ENCODE results near the gene MKRN3.

The MKRN3 gene

DNA sequence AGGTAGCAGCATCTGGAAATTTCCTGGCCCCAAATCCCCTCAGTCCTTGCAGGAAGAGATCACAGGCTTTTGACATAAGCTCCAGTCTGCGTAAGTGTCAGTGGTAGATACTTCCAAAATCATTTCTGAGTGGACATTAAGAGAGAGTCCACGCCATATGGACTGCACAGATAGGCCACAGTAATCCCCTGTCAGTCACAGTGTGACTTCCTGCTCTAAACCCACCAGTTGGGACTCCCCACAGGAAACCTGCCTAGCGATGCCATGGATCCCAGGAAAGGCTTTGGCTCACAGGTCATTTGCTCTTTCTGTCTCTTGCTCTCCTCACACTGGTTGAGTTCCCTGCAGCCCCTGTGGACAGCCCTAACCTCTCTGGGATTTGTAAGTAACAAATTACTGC, 28.8 kb upstream of the MKRN3 start:
- intact Hi-C loops (cut with DNase I; ENCODE audit: low total_unique reads) = no loop called here
- Histone ChIP-seq H3K36me3 (no peaks in the 10 kb centered on the region), H3K9me3 (no peaks in the 10 kb centered on the region), H3K27ac (no peak overlapping the region), H3K4me3 (no peak overlapping the region), H3K27me3 (no peaks in the 10 kb centered on the region), H3K4me1 (no peaks in the 10 kb centered on the region)
- no peak for DNase-seq
- TF ChIP-seq, protein P1, sequence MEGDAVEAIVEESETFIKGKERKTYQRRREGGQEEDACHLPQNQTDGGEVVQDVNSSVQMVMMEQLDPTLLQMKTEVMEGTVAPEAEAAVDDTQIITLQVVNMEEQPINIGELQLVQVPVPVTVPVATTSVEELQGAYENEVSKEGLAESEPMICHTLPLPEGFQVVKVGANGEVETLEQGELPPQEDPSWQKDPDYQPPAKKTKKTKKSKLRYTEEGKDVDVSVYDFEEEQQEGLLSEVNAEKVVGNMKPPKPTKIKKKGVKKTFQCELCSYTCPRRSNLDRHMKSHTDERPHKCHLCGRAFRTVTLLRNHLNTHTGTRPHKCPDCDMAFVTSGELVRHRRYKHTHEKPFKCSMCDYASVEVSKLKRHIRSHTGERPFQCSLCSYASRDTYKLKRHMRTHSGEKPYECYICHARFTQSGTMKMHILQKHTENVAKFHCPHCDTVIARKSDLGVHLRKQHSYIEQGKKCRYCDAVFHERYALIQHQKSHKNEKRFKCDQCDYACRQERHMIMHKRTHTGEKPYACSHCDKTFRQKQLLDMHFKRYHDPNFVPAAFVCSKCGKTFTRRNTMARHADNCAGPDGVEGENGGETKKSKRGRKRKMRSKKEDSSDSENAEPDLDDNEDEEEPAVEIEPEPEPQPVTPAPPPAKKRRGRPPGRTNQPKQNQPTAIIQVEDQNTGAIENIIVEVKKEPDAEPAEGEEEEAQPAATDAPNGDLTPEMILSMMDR (IDR thresholded peaks at IDR 0.05) = no peak

DNA sequence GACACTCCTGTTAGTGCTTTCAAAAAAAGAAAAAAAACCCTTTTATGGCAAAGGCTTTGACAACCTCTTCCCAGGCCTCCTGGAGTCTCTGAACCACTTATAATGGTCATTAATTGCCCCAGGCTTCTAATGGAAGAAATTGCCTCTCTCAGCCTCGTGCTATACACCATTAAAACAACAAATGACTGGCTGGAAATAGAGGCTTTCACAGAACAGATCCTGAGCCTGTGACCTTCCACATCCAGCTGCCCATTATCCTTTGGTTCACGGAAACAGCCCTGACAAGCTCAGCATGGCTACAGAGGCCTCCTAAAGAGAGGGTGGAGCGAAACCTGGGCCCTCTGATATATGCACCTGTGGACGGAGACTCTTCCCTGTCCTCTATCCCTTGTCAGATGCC, 26.8 kb upstream of the MKRN3 start:
- Histone ChIP-seq H3K9me3 (no peaks in the 10 kb centered on the region), H3K27ac (no peak overlapping the region)
- intact Hi-C loops (cut with DNase I; ENCODE audit: low total_unique reads) = no loop called here

DNA sequence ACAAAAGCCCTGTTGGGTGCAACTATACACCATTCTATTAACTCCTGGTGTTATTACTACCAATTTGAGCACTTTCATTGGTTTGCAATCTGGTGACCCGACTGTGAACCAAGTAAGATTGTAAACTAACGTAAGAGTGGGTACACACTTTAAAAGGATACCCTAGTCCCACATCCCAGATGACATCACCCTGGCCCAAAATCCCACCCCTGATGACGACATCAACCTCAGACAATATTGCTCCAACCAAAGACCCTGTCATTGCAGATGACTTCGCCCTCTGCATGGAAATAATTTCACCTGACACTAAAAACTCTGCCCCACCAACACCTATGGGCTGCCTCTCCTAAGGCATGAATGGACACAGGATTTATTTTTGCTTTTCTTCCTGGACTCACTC, 25.6 kb upstream of the MKRN3 start:
- H3K27me3 ChIP-seq = no peaks in the 10 kb centered on the region
- no peak overlapping the region for H3K27ac ChIP-seq
- DNase-seq = no peak
- no peak overlapping the region for H3K4me3 ChIP-seq
- no peaks in the 10 kb centered on the region for H3K36me3 ChIP-seq
- no peaks in the 10 kb centered on the region for H3K4me1 ChIP-seq
- H3K9me3 ChIP-seq = no peaks in the 10 kb centered on the region
- intact Hi-C loops (cut with DNase I; ENCODE audit: low total_unique reads) = no loop called here
- TF ChIP-seq, protein P1 (IDR thresholded peaks at IDR 0.05) = no peak

More for the DNA sequence above, 26.8 kb upstream of the MKRN3 start:
- no peaks in the 10 kb centered on the region for H3K27me3 ChIP-seq
- no peak overlapping the region for H3K4me3 ChIP-seq
- no peaks in the 10 kb centered on the region for H3K4me1 ChIP-seq
- DNase-seq = no peak
- H3K36me3 ChIP-seq = no peaks in the 10 kb centered on the region
- TF ChIP-seq, protein P1 (IDR thresholded peaks at IDR 0.05) = no peak

DNA sequence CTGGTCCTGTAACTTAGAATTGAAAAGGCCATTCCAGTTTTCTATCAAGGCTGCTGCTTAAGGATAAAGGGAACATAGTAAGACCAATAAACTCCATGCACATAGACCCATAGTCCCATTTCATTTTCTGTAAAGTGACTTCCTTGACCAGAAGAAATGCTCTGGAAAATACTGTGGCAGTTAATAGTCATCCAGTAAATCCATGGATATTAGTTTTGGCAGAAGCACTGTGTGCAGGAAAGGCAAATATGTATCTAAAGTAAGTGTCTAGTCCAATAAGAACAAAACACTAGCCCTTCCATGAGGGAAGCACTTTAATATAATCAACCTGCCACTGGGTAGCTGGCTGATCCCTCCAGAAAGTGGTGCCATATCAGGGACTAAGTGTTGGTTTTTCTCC, 19.3 kb upstream of the MKRN3 start:
- TF ChIP-seq, protein P1 (IDR thresholded peaks at IDR 0.05) = no peak
- no peaks in the 10 kb centered on the region for H3K27me3 ChIP-seq
- no peaks in the 10 kb centered on the region for H3K9me3 ChIP-seq
- no peak for DNase-seq
- no peak overlapping the region for H3K4me3 ChIP-seq
- intact Hi-C loops (cut with DNase I; ENCODE audit: low total_unique reads) = no loop called here
- no peak overlapping the region for H3K27ac ChIP-seq
- no peaks in the 10 kb centered on the region for H3K36me3 ChIP-seq
- no peaks in the 10 kb centered on the region for H3K4me1 ChIP-seq

DNA sequence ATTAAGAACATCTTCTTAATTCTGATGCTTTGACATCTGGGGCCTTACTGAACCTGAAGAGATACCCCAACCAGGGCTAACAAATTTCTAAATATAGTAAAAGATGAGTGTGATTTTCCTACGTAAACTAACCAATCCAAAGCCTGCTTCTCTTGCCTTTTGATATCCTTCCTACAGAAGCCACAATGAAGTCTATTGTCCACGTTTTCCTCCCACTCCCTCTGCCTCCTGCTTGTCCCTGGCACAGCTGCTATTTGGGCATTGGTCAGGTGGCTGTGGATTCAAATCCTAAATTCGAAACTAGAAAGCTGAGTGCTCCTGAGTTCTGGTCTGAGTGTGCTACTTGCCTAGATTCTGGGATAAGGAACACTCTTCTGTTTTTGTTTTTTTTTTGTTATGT, 17.4 kb upstream of the MKRN3 start:
- TF ChIP-seq, protein P1 (IDR thresholded peaks at IDR 0.05) = no peak
- Histone ChIP-seq H3K4me1 (no peaks in the 10 kb centered on the region), H3K27ac (no peak overlapping the region), H3K36me3 (no peaks in the 10 kb centered on the region), H3K4me3 (no peak overlapping the region), H3K9me3 (no peaks in the 10 kb centered on the region), H3K27me3 (no peaks in the 10 kb centered on the region)
- DNase-seq = no peak
- intact Hi-C loops (cut with DNase I; ENCODE audit: low total_unique reads) = no loop called here

DNA sequence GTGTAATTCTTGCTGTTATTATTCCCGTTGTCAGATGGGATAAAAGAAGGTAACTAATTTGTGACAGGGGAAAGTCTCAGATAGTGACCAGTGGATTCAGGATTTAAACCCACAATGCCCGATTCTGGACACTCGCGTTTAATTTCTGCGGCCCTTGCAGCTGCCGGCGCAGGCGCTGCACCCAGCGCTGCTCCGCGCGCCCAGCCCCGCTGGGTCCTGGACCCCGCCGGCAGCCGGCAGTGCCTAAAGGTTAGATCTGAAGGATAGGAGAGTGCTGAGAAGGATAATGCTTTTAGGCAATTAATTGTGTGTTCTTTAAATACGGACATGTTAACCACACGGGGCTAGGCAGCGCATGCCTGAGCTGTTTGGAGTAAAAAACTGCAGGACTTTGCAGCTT, 3.6 kb upstream of the MKRN3 start:
- no peak for DNase-seq
- Histone ChIP-seq H3K4me1 (no peaks in the 10 kb centered on the region), H3K4me3 (no peak overlapping the region), H3K27me3 (no peaks in the 10 kb centered on the region), H3K9me3 (peaks cover 0 to 6% (median 0%) of the 10 kb centered on the region in 3 donors), H3K27ac (no peak overlapping the region), H3K36me3 (no peaks in the 10 kb centered on the region)
- intact Hi-C loops (cut with DNase I; ENCODE audit: low total_unique reads) = no loop called here
- TF ChIP-seq, protein P1 (IDR thresholded peaks at IDR 0.05) = no peak
